NCI-H2107 treated with DMSO at 0.1 percent for 48 hours (cell line): ENCODE results near the gene XXYLT1.

ENCODE experiments used
- DNase-seq: peaks from one replicate; lab custom pipeline; 2025; ENCODE audit not compliant: unreplicated experiment; lab: John Stamatoyannopoulos, UW

XXYLT1 gene

DNA sequence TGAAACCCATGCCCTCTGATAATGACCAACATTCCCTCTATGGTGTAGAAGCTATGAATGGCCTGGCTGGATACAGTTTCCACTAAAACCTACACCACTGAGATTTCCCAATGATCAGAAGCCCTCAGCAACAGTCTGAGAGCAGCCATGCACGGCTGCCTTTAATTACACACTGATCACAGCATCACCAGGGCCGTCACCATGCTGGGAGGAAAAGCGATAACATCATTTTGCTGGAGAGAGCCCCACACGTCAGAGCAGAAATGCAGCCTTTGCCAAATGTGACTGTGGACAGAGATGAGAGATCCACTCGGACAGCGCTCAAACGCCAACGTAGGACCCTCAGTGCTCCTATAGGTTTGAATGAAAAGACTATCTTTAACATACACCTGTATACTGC lies 135.0 kb downstream of the XXYLT1 start:
- DNase-seq = peak; percentile 32

DNA sequence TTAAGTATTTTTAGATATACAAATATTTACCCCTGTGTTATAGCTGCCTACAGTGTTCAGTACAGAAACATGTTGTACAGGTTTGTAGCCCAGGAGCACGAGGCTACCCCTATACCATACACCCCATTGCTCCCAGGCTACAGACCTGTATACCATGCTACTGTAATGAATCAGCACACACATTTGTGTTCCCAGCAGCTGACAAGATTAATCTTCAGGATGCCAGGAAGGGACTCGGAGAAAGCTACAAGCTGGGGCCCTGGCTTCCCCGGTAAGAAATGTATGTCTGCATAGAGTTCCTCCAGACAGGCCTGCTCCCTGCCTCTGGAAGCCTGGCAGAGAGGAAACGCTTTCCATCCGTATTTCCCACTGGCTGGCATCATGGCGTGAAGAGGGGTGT lies 136.5 kb downstream of the XXYLT1 start:
- DNase-seq = no peak

DNA sequence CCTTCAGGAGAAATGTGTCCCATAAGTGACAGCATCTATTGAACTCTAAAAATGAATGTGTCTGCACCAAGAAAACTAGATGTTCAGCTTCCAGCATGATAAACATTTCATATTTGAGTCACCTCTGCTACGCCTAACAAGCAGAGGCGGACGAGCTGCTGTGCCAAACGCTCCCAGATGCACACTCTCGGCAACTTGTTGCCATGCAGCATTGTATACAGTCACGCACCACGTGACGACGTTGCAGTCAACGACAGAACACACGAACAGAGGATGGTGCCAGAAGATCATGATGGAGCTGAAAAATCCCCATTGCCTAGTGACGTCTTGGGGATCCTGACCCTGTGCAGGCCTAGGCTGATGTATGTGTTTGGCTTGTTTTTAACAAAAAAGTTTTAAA lies 137.5 kb downstream of the XXYLT1 start:
- peak; percentile 88 for DNase-seq

DNA sequence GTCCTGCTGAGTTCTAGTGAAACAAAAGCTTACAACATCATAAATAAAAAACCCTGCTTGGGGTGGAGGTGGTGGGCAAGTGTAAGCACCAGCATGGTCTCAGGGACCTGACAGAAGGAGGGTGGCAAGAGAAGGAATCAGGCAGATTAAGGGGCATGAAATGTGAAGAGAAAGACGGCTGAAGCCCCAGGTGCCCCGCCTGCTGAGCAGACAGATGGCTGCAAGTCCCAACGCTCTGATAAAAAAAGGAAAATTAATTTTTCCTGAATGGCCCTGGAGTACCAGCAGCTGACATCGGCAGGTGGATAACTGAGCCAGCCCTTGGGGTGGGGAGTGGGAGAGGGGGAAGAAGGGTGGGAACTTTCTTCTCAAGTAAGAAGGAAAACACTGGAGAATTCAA lies 137.9 kb downstream of the XXYLT1 start:
- DNase-seq = peak; percentile 65

DNA sequence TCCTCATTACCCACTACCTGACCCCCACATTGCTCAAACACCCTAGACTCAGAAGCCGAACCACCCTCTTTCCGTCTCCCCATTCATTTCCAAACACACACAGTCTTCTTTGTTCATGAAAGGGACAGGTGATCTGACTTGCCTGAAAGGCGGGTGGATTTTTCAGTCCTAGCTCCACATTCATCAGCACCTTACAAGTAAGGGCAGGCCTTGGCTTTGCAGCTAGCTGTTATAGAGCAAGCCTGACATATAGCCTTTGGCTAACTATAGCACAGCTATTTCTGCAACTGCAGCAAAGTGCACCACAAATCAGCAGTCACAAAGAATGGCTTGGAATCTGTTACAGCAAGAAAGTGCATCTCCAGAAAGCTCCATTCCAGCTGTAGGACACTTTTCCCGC lies 139.8 kb downstream of the XXYLT1 start:
- no peak for DNase-seq

DNA sequence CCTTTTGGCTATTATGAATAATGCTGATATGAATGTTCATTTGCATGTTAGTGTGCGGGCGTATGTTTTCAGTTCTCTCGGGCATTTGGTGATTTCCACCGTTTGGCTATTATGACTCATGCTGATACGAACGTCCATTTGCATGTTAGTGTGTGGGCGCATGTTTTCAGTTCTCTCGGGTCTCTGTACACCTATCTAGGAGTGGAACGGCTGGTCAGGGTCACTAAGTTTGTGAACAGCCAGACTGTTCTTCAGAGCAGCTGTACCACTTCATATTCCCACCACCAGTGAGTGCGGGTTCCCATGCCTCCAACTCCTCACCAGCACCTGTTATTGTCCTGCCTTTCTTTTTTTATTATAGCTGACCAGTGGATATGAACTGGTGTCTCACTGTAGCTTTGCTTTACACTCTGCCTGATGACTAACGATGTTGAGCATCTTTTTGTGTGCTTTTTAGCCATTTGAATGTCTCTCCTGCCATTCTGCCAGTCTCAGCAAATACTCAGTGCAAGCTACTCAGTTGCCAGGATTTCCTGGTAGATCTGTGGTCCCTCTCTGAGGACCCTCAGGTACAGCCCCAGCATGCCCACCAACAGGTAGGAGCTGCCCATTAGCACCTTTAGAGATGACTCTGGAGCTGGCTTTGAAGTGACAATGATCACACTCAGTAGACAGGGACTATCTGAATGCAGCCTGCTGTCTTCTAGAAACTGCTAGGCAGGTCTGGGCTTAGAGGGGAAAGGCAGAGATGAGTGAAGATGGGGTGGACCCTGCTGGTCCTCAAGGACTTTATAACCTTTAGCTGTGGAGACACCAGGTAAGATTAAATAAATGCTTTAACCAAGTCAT lies 141.1 kb downstream of the XXYLT1 start:
- DNase-seq = no peak

DNA sequence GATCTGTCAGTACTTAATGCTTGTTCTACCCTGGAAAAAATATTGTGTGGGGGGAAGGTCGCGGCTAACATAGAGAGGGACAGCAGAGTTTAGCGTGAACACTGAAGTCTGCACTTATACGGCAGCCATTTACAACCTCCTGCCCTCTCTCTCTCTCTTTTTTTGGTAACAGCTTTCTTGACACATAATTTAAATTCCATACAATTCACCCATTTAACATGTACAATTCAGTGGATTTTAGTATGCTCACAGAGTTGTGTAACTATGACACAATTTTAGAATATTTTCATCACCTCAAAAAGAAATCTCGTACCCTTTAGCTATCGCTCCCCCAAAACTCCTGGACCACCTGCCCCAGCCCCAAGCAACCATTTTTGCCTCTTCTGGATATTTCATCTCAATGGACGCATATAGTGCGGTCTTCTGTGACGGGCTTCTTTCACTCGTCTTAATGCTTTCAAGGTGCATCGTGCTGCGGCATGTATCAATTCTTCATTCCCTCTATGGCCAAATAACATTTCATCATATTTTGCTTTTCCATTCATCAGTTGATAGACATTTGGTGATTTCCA lies 141.8 kb downstream of the XXYLT1 start:
- DNase-seq = no peak

DNA sequence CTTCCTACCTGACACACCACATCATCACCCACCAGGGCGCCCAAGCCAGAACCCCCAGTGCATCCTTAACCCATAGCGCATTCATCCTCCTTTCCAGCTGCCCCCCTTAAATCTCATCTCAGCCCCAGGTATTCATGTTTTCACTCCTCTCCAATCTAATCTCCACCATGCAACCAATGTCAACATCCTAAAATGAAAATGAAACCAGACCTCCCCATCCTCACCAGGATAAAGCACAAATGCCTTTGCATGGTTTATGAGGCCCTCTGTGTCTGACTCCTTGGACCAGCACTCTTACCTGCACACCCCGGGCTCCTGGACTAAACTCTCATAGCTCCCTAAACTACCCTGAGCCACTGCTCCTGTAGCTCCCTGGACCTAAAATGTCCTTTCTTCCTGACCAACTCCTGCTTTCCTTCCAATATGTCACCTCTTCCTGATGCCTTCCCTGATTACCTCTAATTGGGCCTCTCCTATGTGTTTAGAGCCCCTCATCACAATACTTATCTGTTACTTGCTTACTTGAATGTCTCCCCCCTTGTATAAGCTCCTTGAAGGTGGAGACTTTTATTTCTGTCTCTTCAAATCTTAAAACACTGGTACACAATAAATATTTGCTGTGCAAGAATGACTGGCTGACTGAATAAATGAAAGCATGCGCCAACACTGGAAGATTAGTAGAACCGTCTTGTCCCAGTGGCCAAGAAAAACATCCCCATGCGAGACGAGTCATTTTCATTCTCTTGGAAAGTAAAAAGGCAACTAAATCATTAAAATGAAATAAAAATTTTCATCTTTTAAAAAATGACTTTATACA lies 142.5 kb downstream of the XXYLT1 start:
- DNase-seq = no peak

DNA sequence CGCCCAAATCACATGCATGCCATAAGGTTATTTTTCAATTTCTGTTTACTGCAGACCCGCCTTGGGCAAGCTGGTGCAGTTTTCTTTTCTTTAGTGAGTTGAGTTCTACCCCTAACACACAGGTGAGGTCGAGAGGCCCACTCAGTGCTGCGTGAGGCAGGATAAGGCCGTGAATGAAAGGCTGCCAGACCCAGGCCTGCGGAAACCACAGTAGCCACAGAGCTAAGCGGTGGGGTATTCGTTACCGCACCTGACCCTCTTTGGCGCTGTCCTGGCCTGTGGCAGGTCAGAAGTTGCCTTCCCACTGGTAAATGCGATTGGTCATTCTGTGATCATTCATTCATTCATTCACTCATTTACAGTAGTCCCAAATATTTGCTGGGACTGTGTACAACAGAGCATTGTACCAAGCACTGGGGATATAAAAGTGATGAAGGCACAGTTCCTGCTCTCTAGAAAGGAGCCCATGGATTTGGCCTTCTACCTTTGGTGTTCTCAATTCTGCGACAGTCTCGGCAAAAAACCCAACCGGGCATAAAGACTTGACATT lies 144.8 kb downstream of the XXYLT1 start:
- DNase-seq = no peak

DNA sequence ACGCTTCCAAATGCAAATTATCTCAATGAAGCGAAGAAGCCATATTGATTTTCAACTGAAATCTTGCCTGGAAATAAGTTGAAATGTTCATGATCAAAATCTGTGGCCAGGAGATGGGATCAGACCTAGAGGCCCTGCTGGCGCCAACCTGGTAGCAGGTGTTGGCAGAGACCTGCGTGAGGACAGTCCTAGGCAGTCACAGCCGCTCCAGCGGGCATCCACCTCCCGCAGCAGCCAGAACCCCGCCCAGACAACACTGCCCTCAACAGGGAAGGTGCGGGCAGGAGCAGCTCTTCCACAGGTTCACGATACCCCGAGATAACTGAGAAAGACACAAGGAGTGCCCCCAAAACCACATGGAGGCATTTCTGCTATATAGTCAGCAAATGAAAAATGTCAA lies 145.3 kb downstream of the XXYLT1 start:
- no peak for DNase-seq

DNA sequence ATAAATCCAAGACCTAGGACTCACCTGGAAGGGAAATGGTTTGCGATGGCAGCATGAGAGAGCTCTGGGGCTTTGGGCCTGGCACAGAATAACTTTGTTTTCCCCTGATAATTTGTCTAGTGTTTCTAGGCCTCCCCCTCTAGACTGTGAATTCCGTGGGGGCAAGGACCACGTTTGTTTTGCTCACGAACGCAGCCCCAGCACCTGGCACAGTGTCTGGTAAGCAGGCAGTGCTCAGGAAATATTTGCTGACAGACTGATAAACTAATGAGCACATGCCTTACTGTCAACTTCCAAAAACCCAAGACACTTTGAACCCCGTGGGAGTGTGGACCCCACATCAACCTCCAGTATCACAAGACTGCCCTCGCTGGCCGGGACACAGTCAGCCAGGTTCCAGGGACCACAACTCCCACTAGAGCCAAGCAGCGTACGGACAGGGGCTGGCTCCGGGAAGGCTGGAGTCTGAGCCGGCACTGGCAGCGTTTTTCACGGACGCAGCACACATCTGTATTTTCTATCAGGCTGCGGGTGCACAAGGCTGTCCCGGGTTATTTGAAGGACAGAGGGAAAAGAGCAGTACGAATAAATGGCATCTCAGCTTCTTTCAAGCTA lies 146.5 kb downstream of the XXYLT1 start:
- DNase-seq = no peak

DNA sequence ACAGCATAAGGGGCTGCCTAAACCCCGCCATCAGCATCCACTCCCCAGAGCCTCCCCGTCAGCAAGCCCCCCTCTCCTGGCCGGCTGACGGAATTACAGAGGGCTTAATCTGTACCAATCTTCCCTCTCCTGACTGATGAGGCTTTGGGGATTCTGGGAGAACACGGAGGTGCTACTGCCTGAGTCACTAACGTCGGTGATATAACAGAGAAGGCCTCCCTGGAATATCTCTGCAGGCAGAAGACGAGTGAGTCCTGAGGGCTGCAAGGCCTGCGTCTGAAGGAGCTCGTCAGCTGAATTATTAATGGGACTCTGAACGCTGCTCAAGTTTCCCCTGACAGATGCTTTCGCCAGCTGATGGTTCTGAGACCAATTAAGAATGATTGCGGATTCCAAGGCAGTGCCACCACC lies 147.7 kb downstream of the XXYLT1 start:
- DNase-seq = no peak

DNA sequence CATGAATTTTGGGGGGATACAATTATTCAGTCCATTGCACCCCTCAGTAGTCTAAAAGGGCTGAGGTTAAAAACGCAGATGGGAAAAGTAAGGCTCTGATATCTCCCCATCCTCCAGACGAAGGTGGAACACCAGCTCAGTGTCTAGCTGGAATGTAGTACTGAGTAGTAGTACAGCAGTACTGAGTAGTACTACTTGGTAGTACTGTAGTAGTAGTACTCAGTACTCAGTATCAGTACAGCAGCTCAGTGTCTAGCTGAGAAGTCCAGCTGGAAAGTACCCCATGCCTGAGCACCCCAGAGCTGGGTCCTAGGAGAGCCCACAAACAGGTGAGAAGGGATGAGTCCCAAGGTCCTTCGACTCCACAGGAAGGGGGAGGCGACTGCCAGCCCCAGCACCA lies 148.7 kb downstream of the XXYLT1 start:
- DNase-seq = no peak

DNA sequence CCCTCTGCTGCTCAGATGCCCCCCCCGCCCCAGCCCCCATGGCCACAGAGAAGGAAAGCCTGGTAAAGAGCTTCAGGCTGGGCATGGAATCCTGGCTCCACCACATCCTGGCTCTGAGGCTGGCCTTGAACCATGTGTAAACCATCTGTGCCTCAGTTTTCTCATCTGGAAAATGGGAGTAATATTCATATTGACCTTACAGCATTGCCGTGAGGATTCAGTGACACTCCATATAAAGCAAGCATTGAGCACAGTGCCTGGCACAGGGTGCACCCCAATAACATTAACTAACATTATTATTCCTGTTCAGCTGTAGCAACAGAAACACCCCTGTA lies 150.7 kb downstream of the XXYLT1 start:
- DNase-seq = no peak

DNA sequence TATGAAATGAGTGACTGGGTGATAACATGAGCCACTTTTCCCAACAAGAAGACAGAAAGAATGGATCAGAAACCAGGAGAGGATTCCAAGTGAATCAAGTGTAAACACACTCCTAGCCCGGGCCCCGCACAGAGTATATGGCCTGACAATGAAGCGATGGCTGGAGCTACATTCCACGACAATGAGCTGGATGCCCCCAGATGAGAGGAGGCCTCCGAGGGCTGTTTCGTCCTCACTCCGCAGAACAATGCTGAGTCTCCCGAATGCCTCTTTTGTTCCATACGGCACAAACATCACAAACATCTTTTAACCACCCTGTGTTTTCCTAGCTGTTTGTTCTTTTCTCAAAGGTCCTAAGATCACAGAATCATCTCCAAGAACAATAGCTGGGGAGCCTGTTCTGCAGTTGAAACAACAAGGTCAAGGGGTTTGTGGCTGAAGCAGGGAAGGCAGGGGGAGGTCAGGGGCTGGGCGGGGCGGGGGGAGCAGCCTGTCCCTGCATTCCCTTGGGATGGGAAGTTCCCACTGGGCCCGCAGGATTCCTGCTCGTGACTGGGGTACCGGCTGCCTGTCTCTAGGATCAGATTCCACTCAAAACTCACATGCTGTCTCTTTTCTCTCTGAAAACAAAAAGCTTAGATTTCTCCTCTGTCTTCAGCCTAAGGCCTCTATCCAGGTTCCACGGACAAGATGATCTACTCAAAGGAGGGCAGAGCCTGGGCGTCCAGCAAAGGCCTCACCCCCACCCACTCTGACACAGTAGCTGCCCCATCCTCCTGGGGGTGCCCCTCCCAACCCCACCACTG lies 151.3 kb downstream of the XXYLT1 start:
- peak; percentile 46 for DNase-seq

DNA sequence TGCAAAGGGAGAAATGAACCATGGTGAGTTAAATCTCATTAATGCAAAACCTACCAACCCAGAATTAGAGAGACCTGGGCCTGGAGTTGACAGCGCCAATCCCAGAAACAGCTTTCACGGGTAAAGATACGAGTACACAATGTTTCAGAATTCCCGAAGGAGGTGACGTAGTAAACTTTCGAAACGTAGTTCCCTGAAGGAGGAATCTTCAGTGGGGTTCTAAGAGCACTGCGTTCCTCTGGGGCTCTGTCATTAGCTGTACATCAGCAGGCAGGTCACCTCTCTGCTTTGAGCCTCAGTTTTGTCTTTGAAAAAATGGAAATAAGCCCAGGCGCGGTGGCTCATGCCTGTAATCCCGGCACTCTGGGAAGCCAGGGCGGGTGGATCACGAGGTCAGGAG lies 152.3 kb downstream of the XXYLT1 start:
- DNase-seq = no peak

DNA sequence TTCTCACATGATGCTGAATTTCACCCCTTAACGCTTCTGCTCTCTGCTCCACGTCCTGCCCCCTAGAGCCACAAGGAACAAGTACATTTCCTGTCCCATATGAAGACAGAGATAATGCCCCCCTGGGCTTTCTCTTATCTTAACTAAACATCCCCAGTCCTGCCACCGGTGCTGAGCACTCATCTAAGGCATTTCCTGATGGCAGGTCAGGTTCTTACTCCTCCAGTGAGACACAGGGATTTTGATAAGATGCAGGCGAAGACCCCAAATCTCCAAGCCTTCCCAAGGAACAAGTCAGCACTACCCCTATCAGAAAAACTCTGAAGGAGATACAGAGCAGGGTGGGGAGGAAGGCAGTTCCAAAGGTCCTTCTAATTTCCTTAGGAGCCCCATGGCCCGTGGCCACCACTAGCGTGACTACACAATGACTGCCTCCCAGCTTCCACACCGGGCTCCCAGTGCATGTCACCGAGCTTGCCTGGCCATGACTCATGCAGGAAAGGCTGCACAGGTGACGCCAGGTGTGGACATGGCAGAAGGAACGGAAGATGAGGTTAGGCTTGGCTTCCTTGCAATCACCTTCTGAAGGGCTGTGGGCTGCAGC lies 152.9 kb downstream of the XXYLT1 start:
- no peak for DNase-seq

DNA sequence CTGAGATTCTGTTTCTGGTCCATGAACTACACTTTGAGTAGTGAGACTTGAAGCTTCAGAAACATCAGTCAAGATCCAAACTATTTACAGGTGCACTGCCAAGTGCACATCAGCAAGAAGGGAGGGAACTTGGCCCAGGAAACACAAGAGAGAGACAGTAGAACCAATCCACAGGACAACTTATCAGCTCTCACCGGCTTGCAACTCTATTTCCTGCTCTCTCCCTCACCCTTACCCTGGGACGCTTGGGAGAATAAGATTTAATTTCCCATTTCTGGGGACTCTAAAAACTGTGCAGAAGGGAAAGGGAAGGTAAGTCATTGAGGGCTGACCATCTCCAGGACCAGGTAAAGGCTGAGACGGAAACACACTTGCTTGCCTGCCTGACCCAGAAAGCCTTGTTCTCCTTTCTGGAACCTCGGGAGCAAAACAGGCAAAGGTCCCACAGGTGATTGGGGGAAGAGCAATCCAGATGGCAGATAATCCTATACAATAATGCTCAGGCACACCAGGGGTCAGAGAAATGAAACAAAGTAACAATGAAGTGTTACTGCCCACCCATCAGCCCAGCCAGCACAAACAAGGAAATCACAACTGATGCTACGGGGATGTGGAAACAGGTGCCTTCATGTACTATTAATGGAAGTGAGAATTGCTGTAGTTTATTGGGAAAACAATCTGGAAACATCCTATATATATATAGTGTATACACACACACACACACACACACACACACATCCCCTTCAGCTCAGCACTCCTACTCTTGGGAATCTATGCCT lies 154.4 kb downstream of the XXYLT1 start:
- no peak for DNase-seq
